B cell (primary cell): Measurements from ENCODE around the gene GID4. TPM values are rescaled to one million over a fixed set of nuclear protein-coding genes. Genes with fewer than 3 reads are reported as not detected.

Source experiments
- ATAC-seq: fragments of 200-7000 bp; cut with Tn5 transposase; one replicate; pipeline ENCODE4 v1.10.0; 2021; ENCODE audit warnings: low read depth, mild to moderate bottlenecking, moderate number of reproducible peaks, moderate library complexity
- CTCF ChIA-PET: fragments of 350-600 bp; sonication (Branson Sonifier 250); formaldehyde crosslinking; loops from one replicate; lab custom pipeline; 2021; ENCODE audit warnings: antibody characterized with exemption, inconsistent platforms; lab: Charles Lee
- POLR2A ChIA-PET: fragments of 350-600 bp; sonication (Branson Sonifier 250); formaldehyde crosslinking; loops from one replicate; lab custom pipeline; 2021; ENCODE audit warnings: antibody characterized with exemption; lab: Charles Lee
- DNase-seq: peaks from one replicate; pipeline ENCODE4 v3.0.0; 2013
- H2AFZ ChIP-seq: 2 replicates; pipeline ENCODE4 v1.6.1; 2012; ENCODE audit warnings: mild to moderate bottlenecking, low read depth, low read length; ENCODE audit not compliant: insufficient read depth, poor library complexity, severe bottlenecking
- H3K27ac ChIP-seq, 2 donors: 1 replicate in 1 of 2; 2 replicates in 1 of 2; pipeline ENCODE4 v1.5.1; 2012 to 2013; ENCODE audit warnings: low read length in 2 of 2, mild to moderate bottlenecking in 2 of 2, moderate library complexity in 1 of 2
- H3K27me3 ChIP-seq, 4 experiments: fragments of 200-600 bp in 1 of 4; sonication (generic) in 1 of 4; replicated peaks in 1 of 4; 1 replicate in 2 of 4; 2 replicates in 2 of 4; pipeline versions ENCODE4 v1.6.1 to v1.7.0; 2013 to 2016; ENCODE audit warnings: low read length in 3 of 4, mild to moderate bottlenecking in 2 of 4, mixed read lengths in 1 of 4, moderate library complexity in 1 of 4; ENCODE audit not compliant: insufficient read depth in 4 of 4, control insufficient read depth in 3 of 4; ENCODE audit errors: control extremely low read depth in 1 of 4
- H3K36me3 ChIP-seq, 2 experiments: replicated peaks in 1 of 2; 1 replicate in 1 of 2; 2 replicates in 1 of 2; pipeline versions ENCODE4 v1.6.1 to v1.7.1; 2013; ENCODE audit warnings: low read length in 1 of 2; ENCODE audit not compliant: insufficient read depth in 2 of 2, control insufficient read depth in 1 of 2; ENCODE audit errors: control extremely low read depth in 1 of 2, extremely low read depth in 1 of 2
- H3K4me1 ChIP-seq, 2 donors: fragments of 200-600 bp in 1 of 2; sonication (generic) in 1 of 2; 1 replicate in 1 of 2; 2 replicates in 1 of 2; pipeline versions ENCODE4 v1.5.1 to v1.6.1; 2013 to 2017; ENCODE audit warnings: low read length in 2 of 2; ENCODE audit not compliant: control insufficient read depth in 2 of 2, insufficient read depth in 2 of 2
- H3K4me2 ChIP-seq: replicated peaks from 2 replicates; pipeline ENCODE3; 2012; ENCODE audit warnings: mild to moderate bottlenecking, low read depth, low read length; ENCODE audit not compliant: poor library complexity, severe bottlenecking
- H3K4me3 ChIP-seq, 5 experiments: fragments of 200-600 bp in 1 of 5; sonication (generic) in 1 of 5; 1 replicate in 3 of 5; 2 replicates in 2 of 5; pipeline versions ENCODE4 v1.5.1 to v1.7.0; 2011 to 2016; ENCODE audit warnings: low read length in 4 of 5, mild to moderate bottlenecking in 4 of 5, low read depth in 2 of 5, control low read depth in 1 of 5, moderate library complexity in 1 of 5; ENCODE audit not compliant: insufficient read depth in 1 of 5; ENCODE audit errors: control extremely low read depth in 1 of 5, extremely low read depth in 1 of 5
- H3K79me2 ChIP-seq: fragments of 200-600 bp; sonication (generic); one replicate; pipeline ENCODE4 v1.6.0; 2016; ENCODE audit warnings: low read length; ENCODE audit not compliant: control insufficient read depth, insufficient read depth
- H3K9ac ChIP-seq: fragments of 200-600 bp; sonication (generic); 2 replicates; pipeline ENCODE4 v1.6.1; 2017; ENCODE audit warnings: mild to moderate bottlenecking, low read length, moderate library complexity
- H3K9me3 ChIP-seq, 3 donors: one replicate each; pipeline versions ENCODE4 v1.6.1 to v1.7.1; 2013; ENCODE audit warnings: low read length in 2 of 3; ENCODE audit not compliant: control insufficient read depth in 2 of 3, insufficient read depth in 1 of 3; ENCODE audit errors: control extremely low read depth in 1 of 3
- H4K20me1 ChIP-seq: 2 replicates; pipeline ENCODE4 v1.6.0; 2012; ENCODE audit warnings: mild to moderate bottlenecking, low read length; ENCODE audit not compliant: insufficient read depth, control insufficient read depth, poor library complexity, severe bottlenecking
- H3K27ac Mint-ChIP-seq: one replicate; pipeline ENCODE4 v1.8.0; 2021; ENCODE audit warnings: mixed read lengths
- H3K27me3 Mint-ChIP-seq: one replicate; pipeline ENCODE4 v1.8.0; 2021; ENCODE audit warnings: mixed read lengths
- H3K4me1 Mint-ChIP-seq: one replicate; pipeline ENCODE4 v1.8.0; 2021; ENCODE audit warnings: mixed read lengths
- H3K4me3 Mint-ChIP-seq: one replicate; pipeline ENCODE4 v1.8.0; 2021; ENCODE audit warnings: mixed read lengths
- H3K9me3 Mint-ChIP-seq: one replicate; pipeline ENCODE4 v1.8.0; 2022; ENCODE audit warnings: mixed read lengths; ENCODE audit not compliant: insufficient read depth
- EZH2 ChIP-seq: IDR thresholded peaks from 2 replicates; pipeline ENCODE4 v1.6.1; 2012; ENCODE audit warnings: borderline replicate concordance, low read depth, mild to moderate bottlenecking, moderate library complexity, low read length; ENCODE audit not compliant: insufficient read depth, poor library complexity, severe bottlenecking
- WGBS: methylation state at CpG from one replicate; pipeline ENCODE4 v1.1.5; 2013; ENCODE audit warnings: missing lambda C conversion rate; ENCODE audit not compliant: insufficient coverage; 5-methylcytosine and 5-hydroxymethylcytosine counted together
- intact Hi-C: fragments of 100-400 bp; cut with micrococcal nuclease; formaldehyde crosslinking; loops from one replicate; pipeline ENCODE4 v1.10.0; 2022
- polyA plus RNA-seq: library from polyadenylated mRNA; depleted of rRNA; stranded (reverse); fragments of >200 nt; gene quantifications from 2 replicates; pipeline ENCODE4 v1.2.3, GENCODE V29; 2012
- total RNA-seq, 2 donors: library from RNA; stranded (reverse); fragments of 120-200 nt in 1 of 2; gene quantifications; 1 replicate in 1 of 2; 2 replicates in 1 of 2; pipeline versions ENCODE4 v1.2.3 to v1.2.4, GENCODE V29; 2013 to 2022
- TF ChIP-seq, protein P1 (sequence below): fragments of 200-600 bp; IDR thresholded peaks from one replicate; pipeline ENCODE4 v1.8.0; 2022; ENCODE audit warnings: antibody characterized with exemption, mild to moderate bottlenecking

GID4 gene
- total and polyA plus RNA-seq, 2 donors (not counting 1 experiment from before 2014, with no cell fraction given): 5.6 to 11.8 TPM

DNA sequence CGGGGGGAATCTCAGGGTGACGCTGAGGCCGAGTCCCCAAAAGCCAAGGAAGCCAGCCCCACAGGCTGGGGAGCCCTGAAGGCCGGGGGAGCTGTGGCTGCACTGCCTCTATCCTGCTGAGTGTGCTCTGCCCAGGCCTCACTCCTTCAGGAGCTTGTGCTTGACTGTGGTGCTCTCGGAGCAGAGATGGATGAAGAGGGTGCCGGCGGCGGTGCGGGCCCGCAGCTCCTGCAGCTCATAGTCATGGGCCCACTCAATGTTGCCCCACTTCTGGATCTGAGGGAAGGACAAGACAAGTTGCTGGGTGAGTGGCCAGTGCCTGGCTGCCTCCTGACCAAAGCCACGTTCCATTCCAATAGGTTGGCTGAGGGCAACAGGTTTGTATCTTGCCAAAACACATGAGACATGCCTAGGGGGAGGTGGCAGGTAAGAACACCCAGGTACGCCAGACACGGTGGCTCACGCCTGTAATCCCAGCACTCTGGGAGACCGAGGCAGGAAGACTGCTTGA is 20.7 kb upstream of the GID4 start:
- WGBS: 100% methylated on average over 12 of the region's 15 CpGs
- Mint-ChIP-seq H3K4me1 (no peaks in the 10 kb centered on the region), H3K27me3 (no peaks in the 10 kb centered on the region), H3K4me3 (no peak overlapping the region), H3K9me3 (no peaks in the 10 kb centered on the region), H3K27ac (no peak overlapping the region)
- no peak for ATAC-seq
- Histone ChIP-seq H3K27me3 (no peaks in the 10 kb centered on the region), H3K9ac (no peak overlapping the region), H3K27ac (no peak overlapping the region), H3K79me2 (peaks cover 4% of the 10 kb centered on the region), H4K20me1 (no peaks in the 10 kb centered on the region), H3K9me3 (no peaks in the 10 kb centered on the region), H3K4me3 (no peak overlapping the region), H3K36me3 (peaks cover 5 to 60% of the 10 kb centered on the region in 2 experiments), H3K4me1 (no peaks in the 10 kb centered on the region), H2AFZ (no peak overlapping the region), H3K4me2 (no peak overlapping the region)
- ChIA-PET CTCF (no interaction called here), POLR2A (no interaction called here)
- intact Hi-C loops: no loop called here
- TF ChIP-seq, protein P1, sequence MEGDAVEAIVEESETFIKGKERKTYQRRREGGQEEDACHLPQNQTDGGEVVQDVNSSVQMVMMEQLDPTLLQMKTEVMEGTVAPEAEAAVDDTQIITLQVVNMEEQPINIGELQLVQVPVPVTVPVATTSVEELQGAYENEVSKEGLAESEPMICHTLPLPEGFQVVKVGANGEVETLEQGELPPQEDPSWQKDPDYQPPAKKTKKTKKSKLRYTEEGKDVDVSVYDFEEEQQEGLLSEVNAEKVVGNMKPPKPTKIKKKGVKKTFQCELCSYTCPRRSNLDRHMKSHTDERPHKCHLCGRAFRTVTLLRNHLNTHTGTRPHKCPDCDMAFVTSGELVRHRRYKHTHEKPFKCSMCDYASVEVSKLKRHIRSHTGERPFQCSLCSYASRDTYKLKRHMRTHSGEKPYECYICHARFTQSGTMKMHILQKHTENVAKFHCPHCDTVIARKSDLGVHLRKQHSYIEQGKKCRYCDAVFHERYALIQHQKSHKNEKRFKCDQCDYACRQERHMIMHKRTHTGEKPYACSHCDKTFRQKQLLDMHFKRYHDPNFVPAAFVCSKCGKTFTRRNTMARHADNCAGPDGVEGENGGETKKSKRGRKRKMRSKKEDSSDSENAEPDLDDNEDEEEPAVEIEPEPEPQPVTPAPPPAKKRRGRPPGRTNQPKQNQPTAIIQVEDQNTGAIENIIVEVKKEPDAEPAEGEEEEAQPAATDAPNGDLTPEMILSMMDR: no peak
- TF ChIP-seq EZH2: no peak
- no peak for DNase-seq

DNA sequence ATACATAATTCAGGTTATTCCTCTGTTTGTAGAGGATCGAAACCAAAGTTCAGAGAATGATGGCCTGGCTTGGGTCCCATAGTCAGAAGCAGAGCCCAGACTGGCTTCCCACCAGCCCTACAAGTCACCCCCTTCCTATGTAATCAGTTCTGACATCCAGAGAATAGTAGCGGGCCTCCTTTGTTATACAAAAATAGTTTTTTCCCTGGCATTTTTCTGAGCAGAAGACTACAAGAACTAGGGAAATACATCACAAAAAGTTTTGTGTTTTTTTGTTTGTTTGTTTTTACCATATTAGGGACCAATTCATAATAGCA is 19.4 kb upstream of the GID4 start:
- CTCF ChIA-PET: interaction anchor here (0.7 kb wide), 1 partner anchor 114 kb away, joined by 3 read pairs; no protein-coding TSS in a partner anchor
- no peaks in the 10 kb centered on the region for H3K9me3 Mint-ChIP-seq
- H3K27ac Mint-ChIP-seq: no peak overlapping the region
- intact Hi-C loops: no loop called here
- Histone ChIP-seq H3K27ac (no peak overlapping the region), H3K4me2 (no peak overlapping the region), H4K20me1 (no peaks in the 10 kb centered on the region), H3K9me3 (no peaks in the 10 kb centered on the region), H3K27me3 (no peaks in the 10 kb centered on the region), H3K79me2 (peaks cover 5% of the 10 kb centered on the region), H2AFZ (no peak overlapping the region), H3K4me3 (no peak overlapping the region), H3K4me1 (no peaks in the 10 kb centered on the region), H3K9ac (no peak overlapping the region), H3K36me3 (peaks cover 5 to 64% of the 10 kb centered on the region in 2 experiments)
- no peak overlapping the region for H3K4me3 Mint-ChIP-seq
- H3K27me3 Mint-ChIP-seq: no peaks in the 10 kb centered on the region
- no peaks in the 10 kb centered on the region for H3K4me1 Mint-ChIP-seq
- POLR2A ChIA-PET: no interaction called here
- ATAC-seq (no peak), DNase-seq (no peak)
- 100% methylated on average over 1 of the region's 2 CpGs for WGBS
- TF ChIP-seq, protein P1: no peak
- TF ChIP-seq EZH2: no peak
